Naive B cell (primary cell): ENCODE measurements around the gene ARHGEF7. TPM values are rescaled to one million over a fixed set of nuclear protein-coding genes. Genes with fewer than 3 reads are reported as not detected.

Experiments
- ATAC-seq, 2 donors: fragments of 150-1000 bp; cut with Tn5 transposase; 2 replicates each; pipeline ENCODE4 v1.10.0; 2021; ENCODE audit warnings: low read depth in 2 of 2, mild to moderate bottlenecking in 2 of 2, moderate library complexity in 2 of 2
- DNase-seq: peaks from one replicate; pipeline ENCODE4 v3.0.0; 2022
- H3K27ac Mint-ChIP-seq, 6 donors: one replicate each; pipeline ENCODE4 v1.8.0; 2020 to 2022; ENCODE audit warnings: mild to moderate bottlenecking in 6 of 6, mixed read lengths in 6 of 6, moderate library complexity in 5 of 6, inconsistent platforms in 2 of 6
- H3K27me3 Mint-ChIP-seq, 3 donors: one replicate each; pipeline ENCODE4 v1.8.0; 2021 to 2022; ENCODE audit warnings: mixed read lengths in 3 of 3, mild to moderate bottlenecking in 1 of 3
- H3K36me3 Mint-ChIP-seq, 2 donors: one replicate each; pipeline ENCODE4 v1.8.0; 2020 to 2022; ENCODE audit warnings: mixed read lengths in 2 of 2, inconsistent platforms in 1 of 2, mild to moderate bottlenecking in 1 of 2
- H3K4me1 Mint-ChIP-seq, 3 donors: one replicate each; pipeline ENCODE4 v1.8.0; 2020 to 2022; ENCODE audit warnings: mixed read lengths in 3 of 3, inconsistent platforms in 1 of 3, mild to moderate bottlenecking in 1 of 3, moderate library complexity in 1 of 3
- H3K4me3 Mint-ChIP-seq, 8 donors: one replicate each; pipeline ENCODE4 v1.8.0; 2020 to 2022; ENCODE audit warnings: mild to moderate bottlenecking in 8 of 8, mixed read lengths in 8 of 8, moderate library complexity in 8 of 8, inconsistent platforms in 2 of 8
- H3K9me3 Mint-ChIP-seq, 7 donors: one replicate each; pipeline ENCODE4 v1.8.0; 2020 to 2022; ENCODE audit warnings: mixed read lengths in 7 of 7, mild to moderate bottlenecking in 5 of 7, inconsistent platforms in 2 of 7, moderate library complexity in 1 of 7
- polyA plus RNA-seq, 6 donors: library from polyadenylated mRNA; unstranded; fragments of 300-500 nt; fragmentation: Illumina TruSeq; gene quantifications; one replicate each; pipeline ENCODE4 v1.2.3, GENCODE V29; 2021; ENCODE audit warnings: low read depth in 6 of 6

Gene ARHGEF7
- polyA plus RNA-seq, 6 donors from 2014 or later: 9.1 to 26.9 (median 17.5) TPM

DNA sequence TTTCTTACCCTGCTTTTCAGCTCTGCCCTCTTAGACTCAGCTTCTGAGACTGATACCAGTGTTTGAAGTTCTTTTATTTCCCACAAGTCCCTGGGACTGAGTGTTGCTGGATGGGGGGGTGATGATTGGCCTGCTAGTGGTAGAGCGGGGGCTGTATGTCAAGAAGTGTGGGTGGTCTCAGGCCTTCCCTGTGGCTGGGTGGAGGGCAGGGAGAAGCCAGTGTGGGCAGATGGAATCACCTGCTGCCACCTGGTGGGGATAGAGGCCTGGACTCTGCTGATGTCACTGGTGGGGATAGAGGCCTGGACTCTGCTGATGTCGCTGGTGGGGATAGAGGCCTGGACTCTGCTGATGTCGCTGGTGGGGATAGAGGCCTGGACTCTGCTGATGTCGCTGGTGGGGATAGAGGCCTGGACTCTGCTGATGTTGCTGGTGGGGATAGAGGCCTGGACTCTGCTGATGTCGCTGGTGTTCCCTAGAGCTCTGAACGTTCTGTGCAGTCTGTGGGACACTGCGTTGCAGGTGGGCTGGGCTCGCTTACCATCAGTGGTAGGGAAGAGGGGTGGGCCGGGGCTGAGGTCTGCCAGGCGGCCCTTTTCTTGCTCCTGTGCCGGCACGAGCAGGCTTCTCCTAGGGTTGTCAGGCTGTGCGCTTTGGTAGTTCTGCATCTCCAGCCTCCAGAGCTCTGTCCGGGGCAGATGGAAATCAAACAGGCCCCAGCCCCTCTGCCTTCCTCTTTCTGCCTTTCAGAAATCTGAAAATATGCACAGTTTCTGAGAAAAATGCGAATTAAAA is 101.3 kb downstream of the ARHGEF7 start:
- ATAC-seq: peak; percentile 41 to 52
- no peak overlapping the region for H3K4me3 Mint-ChIP-seq
- peak overlapping the region in 5 of 6 donors; percentile 78 to 95 (median 80) for H3K27ac Mint-ChIP-seq
- H3K4me1 Mint-ChIP-seq: peaks cover 53 to 76% (median 55%) of the 10 kb centered on the region in 3 donors
- H3K27me3 Mint-ChIP-seq: no peaks in the 10 kb centered on the region
- DNase-seq: no peak
- no peaks in the 10 kb centered on the region for H3K36me3 Mint-ChIP-seq
- H3K9me3 Mint-ChIP-seq: no peaks in the 10 kb centered on the region

DNA sequence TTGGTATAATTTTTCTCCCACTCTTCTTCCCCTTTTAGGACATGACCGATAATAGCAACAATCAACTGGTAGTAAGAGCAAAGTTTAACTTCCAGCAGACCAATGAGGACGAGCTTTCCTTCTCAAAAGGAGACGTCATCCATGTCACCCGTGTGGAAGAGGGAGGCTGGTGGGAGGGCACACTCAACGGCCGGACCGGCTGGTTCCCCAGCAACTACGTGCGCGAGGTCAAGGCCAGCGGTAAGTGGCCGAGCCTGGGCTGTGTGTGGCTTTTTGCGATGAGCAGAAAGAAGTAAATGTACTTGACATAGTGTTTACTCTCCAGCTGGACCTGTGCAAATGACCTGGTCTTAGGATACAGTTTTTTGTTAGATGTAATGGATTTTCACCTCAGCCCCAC is 102.5 kb downstream of the ARHGEF7 start:
- H3K27ac Mint-ChIP-seq: peak overlapping the region in 3 of 6 donors; percentile 65 to 84 (median 74)
- peaks cover 44 to 64% (median 48%) of the 10 kb centered on the region in 3 donors for H3K4me1 Mint-ChIP-seq
- no peaks in the 10 kb centered on the region for H3K36me3 Mint-ChIP-seq
- no peaks in the 10 kb centered on the region for H3K9me3 Mint-ChIP-seq
- no peak for ATAC-seq
- no peak overlapping the region for H3K4me3 Mint-ChIP-seq
- H3K27me3 Mint-ChIP-seq: no peaks in the 10 kb centered on the region
- DNase-seq: no peak

- ATAC-seq (no peak), DNase-seq (no peak)
- Mint-ChIP-seq H3K36me3 (no peaks in the 10 kb centered on the region), H3K27ac (peak overlapping the region in 1 of 6 donors; percentile 87), H3K4me3 (no peak overlapping the region), H3K9me3 (no peaks in the 10 kb centered on the region), H3K4me1 (peaks cover 37 to 47% (median 40%) of the 10 kb centered on the region in 3 donors), H3K27me3 (no peaks in the 10 kb centered on the region)
These were observed 104.2 kb downstream of the ARHGEF7 start for GRCh38 chr13:111219280-111219679.

DNA sequence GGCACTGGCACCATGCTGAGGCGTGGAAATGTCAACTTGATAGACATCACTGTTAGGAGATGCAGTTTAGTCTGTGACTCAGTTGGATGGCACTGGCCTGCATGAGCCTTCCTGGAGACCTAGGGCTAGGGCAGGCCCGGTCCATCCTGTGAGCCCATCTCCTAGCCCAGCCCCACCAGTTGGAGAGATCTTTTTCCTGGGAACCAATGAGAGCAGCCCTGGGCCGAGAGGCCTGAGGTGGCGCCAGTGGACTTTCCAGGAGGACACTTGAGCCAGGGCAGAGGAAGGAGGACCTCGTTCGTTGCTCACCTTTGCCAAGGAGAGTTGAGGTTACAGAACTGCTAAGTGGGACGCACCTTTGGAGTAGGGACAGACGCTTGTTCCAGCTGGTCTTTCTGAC is 104.8 kb downstream of the ARHGEF7 start:
- no peak for DNase-seq
- H3K4me1 Mint-ChIP-seq: peaks cover 35 to 46% (median 36%) of the 10 kb centered on the region in 3 donors
- no peak overlapping the region for H3K4me3 Mint-ChIP-seq
- H3K36me3 Mint-ChIP-seq: no peaks in the 10 kb centered on the region
- H3K27me3 Mint-ChIP-seq: no peaks in the 10 kb centered on the region
- H3K9me3 Mint-ChIP-seq: no peaks in the 10 kb centered on the region
- ATAC-seq: no peak
- H3K27ac Mint-ChIP-seq: no peak overlapping the region

DNA sequence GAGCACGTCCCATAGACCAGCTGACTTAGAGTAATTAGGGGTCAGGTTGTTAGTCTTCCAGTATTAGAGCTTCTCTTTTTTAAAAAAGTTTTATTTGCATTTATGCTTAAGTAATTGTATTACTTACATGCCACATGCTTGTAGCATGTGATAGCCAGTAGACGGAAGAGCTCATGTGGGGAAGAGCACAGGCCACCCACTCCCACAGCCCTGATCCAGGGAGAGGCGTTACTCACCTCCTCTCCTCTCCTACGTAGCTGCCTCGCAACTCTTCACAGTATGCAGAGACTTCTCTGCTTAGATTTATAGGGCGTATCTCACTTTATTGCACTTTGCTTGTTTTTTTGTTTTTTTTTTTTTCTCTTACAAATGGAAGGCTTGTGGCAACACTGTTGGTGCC is 110.1 kb downstream of the ARHGEF7 start:
- Mint-ChIP-seq H3K9me3 (no peaks in the 10 kb centered on the region), H3K36me3 (peaks cover 4 to 14% of the 10 kb centered on the region in 2 donors), H3K27ac (peak overlapping the region in 3 of 6 donors; percentile 24 to 96 (median 69)), H3K27me3 (no peaks in the 10 kb centered on the region), H3K4me1 (peaks cover 25 to 31% (median 27%) of the 10 kb centered on the region in 3 donors), H3K4me3 (peak overlapping the region in 1 of 8 donors; percentile 29)
- ATAC-seq (no peak), DNase-seq (no peak)

DNA sequence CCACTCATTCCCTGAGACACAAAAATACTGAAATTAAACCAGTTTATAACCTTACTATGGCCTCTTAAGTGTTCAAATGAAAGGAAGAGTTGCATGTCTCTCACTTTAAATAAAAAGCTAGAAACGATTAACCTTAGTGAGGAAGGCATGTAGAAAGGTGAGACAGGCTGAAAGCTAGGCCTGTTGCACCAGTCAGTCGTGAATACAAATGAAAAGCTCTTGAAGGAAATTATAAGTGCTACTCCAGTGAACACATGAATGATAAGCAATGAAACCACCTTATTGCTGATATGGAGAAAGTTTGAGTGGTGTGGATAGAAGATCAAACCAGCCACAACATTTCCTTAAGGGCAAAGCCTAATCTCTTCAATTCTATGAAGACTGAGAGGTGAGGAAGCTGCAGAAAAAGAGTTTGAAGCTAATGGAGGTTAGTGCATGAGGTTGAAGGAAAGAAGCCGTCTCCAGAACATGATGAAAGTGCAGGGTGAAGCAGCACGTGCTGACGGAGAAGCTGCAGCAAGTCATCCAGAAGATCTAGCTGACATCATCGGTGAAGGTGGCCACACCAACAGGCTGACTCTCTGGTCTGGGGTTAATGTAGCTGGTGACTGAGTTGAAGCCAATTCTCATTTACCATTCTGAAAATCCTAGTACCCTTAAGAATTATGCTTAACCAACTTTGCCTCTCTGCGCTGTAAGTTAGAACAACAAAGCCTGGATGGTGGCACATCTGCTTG is 110.9 kb downstream of the ARHGEF7 start:
- H3K27ac Mint-ChIP-seq: peak overlapping the region in 2 of 6 donors; percentile 28 to 45
- no peaks in the 10 kb centered on the region for H3K9me3 Mint-ChIP-seq
- no peaks in the 10 kb centered on the region for H3K27me3 Mint-ChIP-seq
- DNase-seq: no peak
- H3K36me3 Mint-ChIP-seq: peaks cover 5 to 15% of the 10 kb centered on the region in 2 donors
- H3K4me3 Mint-ChIP-seq: no peak overlapping the region
- ATAC-seq: no peak
- peaks cover 25 to 31% (median 28%) of the 10 kb centered on the region in 3 donors for H3K4me1 Mint-ChIP-seq

DNA sequence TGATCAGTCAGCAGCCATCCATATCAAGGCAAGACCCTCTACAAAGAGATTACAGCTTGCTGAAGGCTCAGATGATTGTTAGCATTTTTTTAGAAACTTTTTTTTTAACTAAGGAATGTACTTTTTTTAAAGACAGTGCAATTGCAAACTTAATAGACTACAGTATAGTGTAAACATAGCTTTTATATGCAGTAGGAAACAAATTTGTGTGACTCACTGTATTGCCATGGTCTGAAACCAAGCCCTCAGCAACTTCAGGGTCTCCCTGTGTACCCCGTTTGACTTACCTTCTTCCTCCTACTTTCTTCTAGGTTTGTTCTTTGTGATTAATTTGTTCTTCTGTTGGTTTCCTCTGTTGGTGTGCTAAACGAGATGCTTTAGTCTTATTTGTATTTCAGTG is 112.3 kb downstream of the ARHGEF7 start:
- Mint-ChIP-seq H3K9me3 (no peaks in the 10 kb centered on the region), H3K4me1 (peaks cover 37 to 42% (median 38%) of the 10 kb centered on the region in 3 donors), H3K36me3 (peaks cover 11 to 22% of the 10 kb centered on the region in 2 donors), H3K4me3 (no peak overlapping the region), H3K27me3 (no peaks in the 10 kb centered on the region), H3K27ac (peak overlapping the region in 2 of 6 donors; percentile 55 to 57)
- no peak for DNase-seq
- ATAC-seq: no peak

GRCh38 chr13:111228262-111229144 is 113.4 kb downstream of the ARHGEF7 start:
- H3K4me3 Mint-ChIP-seq: no peak overlapping the region
- peak overlapping the region in 2 of 6 donors; percentile 29 to 78 for H3K27ac Mint-ChIP-seq
- H3K9me3 Mint-ChIP-seq: no peaks in the 10 kb centered on the region
- DNase-seq (no peak), ATAC-seq (no peak)
- H3K36me3 Mint-ChIP-seq: peaks cover 11 to 22% of the 10 kb centered on the region in 2 donors
- H3K4me1 Mint-ChIP-seq: peaks cover 31 to 52% (median 39%) of the 10 kb centered on the region in 3 donors
- H3K27me3 Mint-ChIP-seq: no peaks in the 10 kb centered on the region

DNA sequence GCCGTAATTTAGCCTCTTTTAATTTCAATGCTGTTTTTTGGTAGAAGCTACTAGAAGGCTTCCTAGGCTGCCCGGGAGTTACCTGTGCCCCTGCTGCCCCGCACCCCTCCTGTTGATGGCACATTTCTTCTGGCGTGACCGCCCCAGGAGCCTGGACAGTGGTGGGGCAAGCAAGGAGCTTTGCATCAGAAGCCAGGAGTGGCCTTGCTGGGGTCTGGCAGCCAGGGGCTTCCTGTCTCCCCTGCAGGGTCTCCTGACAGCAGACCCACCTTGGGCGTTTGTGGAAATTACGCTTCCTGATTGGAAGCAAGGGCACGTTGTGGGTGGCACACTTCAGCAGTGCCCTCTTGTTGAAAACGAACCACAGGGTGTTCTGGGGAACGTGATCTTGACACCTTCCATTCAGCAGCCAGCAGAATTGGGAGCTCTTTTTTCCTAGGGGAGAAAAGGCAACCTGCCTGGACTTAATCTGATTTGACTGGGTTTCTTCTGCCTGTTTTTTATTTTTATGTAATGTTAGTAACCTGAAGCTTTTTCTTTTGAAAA is 115.3 kb downstream of the ARHGEF7 start:
- H3K4me1 Mint-ChIP-seq: peaks cover 24 to 53% (median 40%) of the 10 kb centered on the region in 3 donors
- peaks cover 11 to 36% of the 10 kb centered on the region in 2 donors for H3K36me3 Mint-ChIP-seq
- H3K4me3 Mint-ChIP-seq: no peak overlapping the region
- H3K27ac Mint-ChIP-seq: peak overlapping the region in 1 of 6 donors; percentile 41
- H3K27me3 Mint-ChIP-seq: no peaks in the 10 kb centered on the region
- ATAC-seq (no peak), DNase-seq (no peak)
- no peaks in the 10 kb centered on the region for H3K9me3 Mint-ChIP-seq

DNA sequence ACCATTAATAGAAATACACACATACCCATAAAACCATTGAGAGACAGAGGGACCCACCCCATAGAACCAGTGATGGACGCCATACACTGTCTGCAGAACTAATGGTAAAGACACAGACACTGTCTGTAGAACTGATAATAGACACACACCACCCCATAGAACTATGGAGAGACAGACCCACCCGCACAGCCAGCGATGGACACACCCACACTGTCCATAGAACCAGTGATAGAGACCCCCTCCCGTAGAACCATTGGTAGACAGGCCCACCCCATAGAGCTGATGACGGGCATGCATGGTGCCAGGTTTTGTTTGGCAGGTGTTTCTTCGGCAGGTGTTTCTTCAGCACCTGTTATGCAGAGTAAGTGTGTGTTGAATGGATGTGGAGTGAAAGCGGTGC is 117.1 kb downstream of the ARHGEF7 start:
- DNase-seq (no peak), ATAC-seq (no peak)
- H3K36me3 Mint-ChIP-seq: peaks cover 23 to 44% of the 10 kb centered on the region in 2 donors
- peak overlapping the region in 2 of 6 donors; percentile 49 to 57 for H3K27ac Mint-ChIP-seq
- H3K4me1 Mint-ChIP-seq: peaks cover 19 to 48% (median 31%) of the 10 kb centered on the region in 3 donors
- H3K9me3 Mint-ChIP-seq: no peaks in the 10 kb centered on the region
- no peak overlapping the region for H3K4me3 Mint-ChIP-seq
- H3K27me3 Mint-ChIP-seq: no peaks in the 10 kb centered on the region

- Mint-ChIP-seq H3K9me3 (no peaks in the 10 kb centered on the region), H3K4me1 (peaks cover 19 to 55% (median 30%) of the 10 kb centered on the region in 3 donors), H3K27ac (no peak overlapping the region), H3K36me3 (peaks cover 27 to 52% of the 10 kb centered on the region in 2 donors), H3K27me3 (no peaks in the 10 kb centered on the region), H3K4me3 (no peak overlapping the region)
- ATAC-seq (no peak), DNase-seq (no peak)
These were observed 118.0 kb downstream of the ARHGEF7 start for GRCh38 chr13:111233080-111233479.

- ATAC-seq (no peak), DNase-seq (no peak)
- Mint-ChIP-seq H3K9me3 (no peaks in the 10 kb centered on the region), H3K36me3 (peaks cover 22 to 42% of the 10 kb centered on the region in 2 donors), H3K27ac (peak overlapping the region in 1 of 6 donors; percentile 18), H3K4me1 (peaks cover 12 to 35% (median 14%) of the 10 kb centered on the region in 3 donors), H3K4me3 (no peak overlapping the region), H3K27me3 (no peaks in the 10 kb centered on the region)
These were observed 124.9 kb downstream of the ARHGEF7 start for GRCh38 chr13:111239764-111240670.
